Osteoblast (primary cell): ENCODE measurements around the gene SEPTIN1. TPM values are rescaled to one million over a fixed set of nuclear protein-coding genes. Genes with fewer than 3 reads are reported as not detected.

Experiments used
- DNase-seq: peaks from one replicate; pipeline ENCODE4 v3.0.0; 2011; ENCODE audit warnings: low spot score, mixed read lengths; ENCODE audit not compliant: insufficient read length; ENCODE audit errors: missing footprints
- H2AFZ ChIP-seq: 2 replicates; pipeline ENCODE4 v1.6.0; 2011; ENCODE audit warnings: mild to moderate bottlenecking, low read length
- H3K27ac ChIP-seq: 2 replicates; pipeline ENCODE4 v1.5.1; 2011; ENCODE audit warnings: mild to moderate bottlenecking, low read depth, low read length, moderate library complexity
- H3K27me3 ChIP-seq: 2 replicates; pipeline ENCODE4 v1.6.0; 2012; ENCODE audit warnings: mild to moderate bottlenecking, control low read depth, inconsistent platforms, low read length, moderate library complexity; ENCODE audit not compliant: insufficient read depth
- H3K36me3 ChIP-seq: 2 replicates; pipeline ENCODE4 v1.5.1; 2011; ENCODE audit warnings: mild to moderate bottlenecking, low read length, control low read depth, moderate library complexity; ENCODE audit not compliant: insufficient read depth
- H3K4me1 ChIP-seq: 2 replicates; pipeline ENCODE4 v1.5.1; 2011; ENCODE audit warnings: mild to moderate bottlenecking, low read length, control low read depth, moderate library complexity; ENCODE audit not compliant: insufficient read depth
- H3K4me2 ChIP-seq: 2 replicates; pipeline ENCODE4 v1.6.0; 2011; ENCODE audit warnings: mild to moderate bottlenecking, low read length; ENCODE audit not compliant: insufficient read depth
- H3K4me3 ChIP-seq: fragments of 200-600 bp; sonication (generic); 3 replicates; pipeline ENCODE4 v1.5.1; 2012; ENCODE audit warnings: mild to moderate bottlenecking, low read length, inconsistent platforms; ENCODE audit not compliant: insufficient read depth
- H3K79me2 ChIP-seq: 2 replicates; pipeline ENCODE4 v1.6.0; 2012; ENCODE audit warnings: mild to moderate bottlenecking, low read length, control low read depth, inconsistent platforms; ENCODE audit not compliant: insufficient read depth
- H3K9me3 ChIP-seq: 2 replicates; pipeline ENCODE4 v1.5.1; 2011; ENCODE audit warnings: low read depth, low read length, control low read depth
- H4K20me1 ChIP-seq: 2 replicates; pipeline ENCODE4 v1.6.0; 2012; ENCODE audit warnings: mild to moderate bottlenecking, low read length, control low read depth; ENCODE audit not compliant: insufficient read depth
- CTCF ChIP-seq: IDR thresholded peaks from 2 replicates; pipeline ENCODE4 v1.5.1; 2011; ENCODE audit warnings: mild to moderate bottlenecking, low read depth, low read length, moderate library complexity; ENCODE audit errors: extremely low read depth
- total RNA-seq: library from RNA; depleted of rRNA; stranded (reverse); fragments of >200 nt; gene quantifications from 2 replicates; pipeline ENCODE4 v1.2.3, GENCODE V29; 2012

SEPTIN1 gene
- total RNA-seq, 1 donor, result not detected

GRCh38 chr16:30353438-30354129, 28.8 kb downstream of the SEPTIN1 start:
- peak overlapping the region; percentile 97 for H3K4me2 ChIP-seq
- H3K4me3 ChIP-seq, result peak overlapping the region; percentile 89
- peak overlapping the region; percentile 100 for H3K27ac ChIP-seq
- H4K20me1 ChIP-seq, result peaks cover 12% of the 10 kb centered on the region
- no peaks in the 10 kb centered on the region for H3K9me3 ChIP-seq
- peaks cover 46% of the 10 kb centered on the region for H3K79me2 ChIP-seq
- no peaks in the 10 kb centered on the region for H3K27me3 ChIP-seq
- no peak for DNase-seq
- H2AFZ ChIP-seq, result no peak overlapping the region
- TF ChIP-seq CTCF, result no peak
- H3K36me3 ChIP-seq, result peaks cover 55% of the 10 kb centered on the region
- H3K4me1 ChIP-seq, result peaks cover 40% of the 10 kb centered on the region

- H3K4me3 ChIP-seq, result no peak overlapping the region
- peaks cover 40% of the 10 kb centered on the region for H3K4me1 ChIP-seq
- H2AFZ ChIP-seq, result no peak overlapping the region
- H4K20me1 ChIP-seq, result peaks cover 12% of the 10 kb centered on the region
- peaks cover 42% of the 10 kb centered on the region for H3K79me2 ChIP-seq
- DNase-seq, result peak; percentile 32
- no peak overlapping the region for H3K4me2 ChIP-seq
- TF ChIP-seq CTCF, result peak; percentile 30
- H3K9me3 ChIP-seq, result no peaks in the 10 kb centered on the region
- H3K27me3 ChIP-seq, result no peaks in the 10 kb centered on the region
- H3K36me3 ChIP-seq, result peaks cover 47% of the 10 kb centered on the region
- H3K27ac ChIP-seq, result peak overlapping the region; percentile 80
Observed at GRCh38 chr16:30352488-30353401, 29.6 kb downstream of the SEPTIN1 start.

- TF ChIP-seq CTCF, result no peak
- H3K4me3 ChIP-seq, result no peak overlapping the region
- no peak overlapping the region for H3K4me2 ChIP-seq
- H3K27ac ChIP-seq, result peak overlapping the region; percentile 80
- H3K9me3 ChIP-seq, result no peaks in the 10 kb centered on the region
- DNase-seq, result peak; percentile 96
- H3K79me2 ChIP-seq, result peaks cover 36% of the 10 kb centered on the region
- H3K36me3 ChIP-seq, result peaks cover 38% of the 10 kb centered on the region
- no peaks in the 10 kb centered on the region for H3K27me3 ChIP-seq
- peaks cover 12% of the 10 kb centered on the region for H4K20me1 ChIP-seq
- peaks cover 35% of the 10 kb centered on the region for H3K4me1 ChIP-seq
- no peak overlapping the region for H2AFZ ChIP-seq
Observed at GRCh38 chr16:30351586-30352419, 30.6 kb downstream of the SEPTIN1 start.
